GM18505 (cell line): ENCODE results near the gene NMNAT2.

ENCODE experiments used
- ATAC-seq: cut with Tn5 transposase; IDR thresholded peaks from one replicate; pipeline ENCODE4 v1.9.1; 2021; ENCODE audit not compliant: unreplicated experiment
- POLR2A ChIP-seq: IDR thresholded peaks from 4 replicates; pipeline ENCODE4 v1.6.1; 2011; ENCODE audit warnings: borderline replicate concordance; ENCODE audit not compliant: insufficient read depth, insufficient read length; ENCODE audit errors: extremely low read depth

NMNAT2 gene

DNA sequence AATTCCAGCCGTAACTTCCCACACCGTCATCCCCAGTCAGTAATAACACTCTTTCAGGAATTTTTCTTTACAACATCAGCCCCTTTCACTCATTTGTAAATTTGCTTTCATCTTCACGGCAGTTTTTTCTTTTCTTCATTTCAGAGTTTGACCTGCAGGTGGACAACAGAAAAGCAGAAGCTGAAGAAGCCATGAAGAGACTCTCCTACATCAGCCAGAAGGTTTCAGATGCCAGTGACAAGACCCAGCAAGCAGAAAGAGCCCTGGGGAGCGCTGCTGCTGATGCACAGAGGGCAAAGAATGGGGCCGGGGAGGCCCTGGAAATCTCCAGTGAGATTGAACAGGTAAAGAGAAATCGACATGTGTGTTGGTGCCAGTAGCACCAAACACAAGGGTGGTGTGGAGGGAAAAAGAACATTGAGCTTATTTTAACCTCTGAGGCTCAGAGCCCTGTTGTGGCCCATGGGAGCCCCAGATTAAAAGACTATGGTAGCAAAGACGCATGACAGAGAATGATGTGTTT lies 178.9 kb downstream of the NMNAT2 start:
- no peak for ATAC-seq
- no peak for TF ChIP-seq POLR2A

DNA sequence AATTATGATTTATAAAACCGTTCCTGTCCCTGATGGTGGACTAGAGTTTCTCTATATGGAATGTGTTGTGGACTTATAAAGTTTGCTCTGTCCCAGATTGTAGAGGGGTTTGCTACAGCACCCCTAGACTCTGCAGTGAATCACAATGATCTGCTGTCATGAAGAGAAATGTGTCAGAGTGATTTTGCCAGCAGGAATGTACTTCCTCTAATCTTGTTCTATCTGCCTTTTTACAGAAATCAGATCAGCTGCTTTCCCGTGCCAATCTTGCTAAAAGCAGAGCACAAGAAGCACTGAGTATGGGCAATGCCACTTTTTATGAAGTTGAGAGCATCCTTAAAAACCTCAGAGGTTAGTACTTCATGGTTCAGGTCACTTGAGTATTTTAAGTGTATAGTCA lies 180.1 kb downstream of the NMNAT2 start:
- ATAC-seq: no peak
- no peak for TF ChIP-seq POLR2A

DNA sequence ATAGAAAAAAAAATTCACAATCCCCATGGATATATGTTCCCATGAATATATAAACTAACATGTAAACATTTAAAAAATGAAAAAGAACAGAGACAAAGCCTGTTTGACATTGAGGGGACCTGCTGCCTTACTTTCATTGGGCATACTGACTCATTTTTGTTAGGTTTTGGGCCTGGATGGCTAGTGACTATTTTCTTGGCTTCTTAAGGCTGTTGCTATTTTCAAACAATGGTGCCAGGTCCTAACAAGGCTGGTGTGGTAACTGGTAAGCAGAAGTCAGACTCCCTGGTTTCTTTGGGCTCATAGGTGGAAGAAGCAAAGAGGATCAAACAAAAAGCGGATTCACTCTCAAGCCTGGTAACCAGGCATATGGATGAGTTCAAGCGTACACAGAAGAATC lies 181.1 kb downstream of the NMNAT2 start:
- no peak for ATAC-seq
- TF ChIP-seq POLR2A: no peak

DNA sequence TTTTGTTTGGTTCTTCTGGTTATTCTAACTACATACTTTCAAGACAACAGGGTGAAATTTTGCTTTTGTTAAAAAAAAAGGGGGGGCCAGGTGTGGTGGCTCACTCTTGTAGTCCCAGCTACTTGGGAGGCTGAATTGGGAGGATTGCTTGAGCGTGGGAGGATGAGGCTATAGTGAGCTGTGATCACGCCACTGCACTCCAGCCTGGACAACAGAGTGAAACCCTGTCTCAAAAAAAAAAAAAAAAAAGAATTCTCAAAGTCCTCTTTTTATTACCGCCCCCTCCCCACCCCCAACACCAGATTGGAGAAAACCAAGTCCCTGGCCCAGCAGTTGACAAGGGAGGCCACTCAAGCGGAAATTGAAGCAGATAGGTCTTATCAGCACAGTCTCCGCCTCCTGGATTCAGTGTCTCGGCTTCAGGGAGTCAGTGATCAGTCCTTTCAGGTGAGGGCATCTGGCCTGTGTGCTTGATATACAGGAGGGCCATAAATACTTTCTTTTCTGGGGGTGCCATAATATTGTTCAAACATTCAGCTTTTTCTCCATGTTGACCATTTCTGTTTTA lies 181.9 kb downstream of the NMNAT2 start:
- TF ChIP-seq POLR2A: no peak
- ATAC-seq: no peak

DNA sequence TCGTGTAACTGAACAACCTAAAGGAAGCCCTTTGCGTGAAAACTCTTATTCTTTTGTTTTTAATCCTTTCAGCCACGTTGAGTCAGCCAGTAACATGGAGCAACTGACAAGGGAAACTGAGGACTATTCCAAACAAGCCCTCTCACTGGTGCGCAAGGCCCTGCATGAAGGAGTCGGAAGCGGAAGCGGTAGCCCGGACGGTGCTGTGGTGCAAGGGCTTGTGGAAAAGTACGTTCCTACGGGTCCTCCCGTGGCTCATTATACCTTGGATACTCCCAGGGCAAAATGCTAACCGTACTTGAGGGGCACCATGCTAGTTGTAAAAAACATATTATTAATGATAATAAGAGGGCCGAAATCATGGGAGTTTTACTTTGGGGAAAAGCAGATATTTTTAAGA lies 182.7 kb downstream of the NMNAT2 start:
- no peak for ATAC-seq
- no peak for TF ChIP-seq POLR2A

DNA sequence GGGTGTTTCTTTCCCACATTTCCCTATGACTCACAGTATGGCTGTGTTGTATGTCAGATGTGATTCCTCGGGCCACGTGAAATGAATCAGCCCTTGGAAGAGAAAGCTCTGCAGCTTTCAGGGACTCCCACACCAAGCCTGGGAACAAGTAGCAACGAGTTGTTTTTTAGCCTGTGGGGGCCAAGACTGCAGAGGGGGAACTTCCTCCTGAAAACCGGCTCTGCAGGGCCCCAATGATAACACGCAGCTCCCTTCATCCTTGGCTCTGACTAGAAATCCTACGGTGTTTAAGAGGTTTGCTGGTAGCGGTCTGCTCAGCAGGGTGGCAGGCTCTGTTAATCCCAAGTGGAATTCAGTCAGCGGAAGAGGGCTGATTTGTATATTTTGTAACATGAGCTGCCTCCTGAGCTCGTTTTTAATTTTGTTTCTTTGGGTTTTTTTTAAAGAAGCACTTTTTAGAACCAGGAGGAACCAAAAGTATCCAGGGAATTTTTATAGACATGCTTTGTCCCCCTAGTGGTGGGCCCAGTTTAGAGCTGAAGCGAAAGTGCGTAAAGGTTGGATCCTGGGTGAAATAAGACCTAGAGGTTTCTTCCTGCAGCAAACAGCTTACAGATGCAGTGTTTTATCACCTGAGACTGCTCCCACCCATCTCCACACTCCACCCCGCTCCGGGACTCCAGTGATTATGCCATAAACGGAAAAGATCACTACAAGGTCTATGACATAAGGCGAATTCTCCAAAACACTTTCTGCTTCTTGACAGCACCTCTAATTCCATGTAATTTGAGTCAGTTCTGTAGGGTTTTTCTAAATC lies 183.3 kb downstream of the NMNAT2 start:
- ATAC-seq: no peak
- TF ChIP-seq POLR2A: no peak

DNA sequence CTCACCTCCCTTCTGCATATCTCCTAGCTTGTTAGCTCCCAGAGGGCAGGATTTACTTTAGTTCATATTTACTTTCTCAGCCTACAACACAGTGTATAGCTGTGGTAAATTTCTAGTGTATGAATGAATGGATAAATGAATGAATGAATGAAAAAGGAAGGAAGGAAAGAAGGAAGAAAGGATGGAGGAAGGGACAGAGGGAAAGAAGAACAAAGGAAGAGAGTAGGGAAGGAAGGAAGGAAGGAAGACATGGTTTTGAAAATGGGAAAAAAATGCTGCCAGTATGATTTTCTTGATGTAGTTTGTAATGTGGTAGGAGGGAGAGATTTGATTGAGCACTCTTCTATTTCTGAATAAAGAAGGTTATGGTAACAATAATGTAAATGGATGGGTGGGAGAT lies 185.1 kb downstream of the NMNAT2 start:
- no peak for ATAC-seq
- no peak for TF ChIP-seq POLR2A

DNA sequence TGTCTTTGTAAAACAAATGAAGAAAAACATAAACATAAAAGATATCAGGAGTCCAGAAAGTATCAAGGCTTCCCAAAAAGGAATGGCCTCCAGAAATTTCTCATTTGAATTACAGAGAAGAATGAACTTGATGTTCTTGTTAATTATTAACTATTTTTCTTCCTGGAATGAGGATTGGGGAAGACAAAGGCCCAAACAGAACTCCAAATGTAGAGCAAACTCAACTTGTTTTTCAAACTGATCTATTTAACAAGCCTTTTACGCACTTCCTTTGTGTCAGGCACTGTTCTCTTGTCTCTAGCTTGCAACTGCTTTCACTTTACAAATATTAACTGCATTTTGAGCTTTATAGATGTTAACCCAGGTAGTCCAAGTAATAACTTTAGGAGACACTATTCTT lies 186.6 kb downstream of the NMNAT2 start:
- no peak for TF ChIP-seq POLR2A
- no peak for ATAC-seq

DNA sequence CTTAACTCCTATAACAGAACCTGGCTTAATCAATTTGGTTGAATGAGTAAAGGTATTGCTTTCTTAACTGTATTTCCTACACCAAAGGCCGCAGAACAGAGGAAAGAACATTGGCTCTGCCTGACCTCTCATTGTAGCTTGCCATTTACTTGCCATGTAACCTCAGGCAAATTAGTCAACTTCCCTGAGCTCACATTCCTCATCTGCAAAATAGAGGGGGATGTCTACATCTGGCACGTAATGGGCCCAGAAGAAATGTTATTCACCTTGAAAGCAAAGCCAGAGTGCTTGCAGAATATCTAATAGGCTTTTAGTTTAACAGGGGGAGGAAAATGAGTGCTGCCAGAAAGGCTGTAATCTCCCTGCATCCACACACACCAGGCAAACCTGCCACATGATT lies 187.8 kb downstream of the NMNAT2 start:
- no peak for ATAC-seq
- no peak for TF ChIP-seq POLR2A

DNA sequence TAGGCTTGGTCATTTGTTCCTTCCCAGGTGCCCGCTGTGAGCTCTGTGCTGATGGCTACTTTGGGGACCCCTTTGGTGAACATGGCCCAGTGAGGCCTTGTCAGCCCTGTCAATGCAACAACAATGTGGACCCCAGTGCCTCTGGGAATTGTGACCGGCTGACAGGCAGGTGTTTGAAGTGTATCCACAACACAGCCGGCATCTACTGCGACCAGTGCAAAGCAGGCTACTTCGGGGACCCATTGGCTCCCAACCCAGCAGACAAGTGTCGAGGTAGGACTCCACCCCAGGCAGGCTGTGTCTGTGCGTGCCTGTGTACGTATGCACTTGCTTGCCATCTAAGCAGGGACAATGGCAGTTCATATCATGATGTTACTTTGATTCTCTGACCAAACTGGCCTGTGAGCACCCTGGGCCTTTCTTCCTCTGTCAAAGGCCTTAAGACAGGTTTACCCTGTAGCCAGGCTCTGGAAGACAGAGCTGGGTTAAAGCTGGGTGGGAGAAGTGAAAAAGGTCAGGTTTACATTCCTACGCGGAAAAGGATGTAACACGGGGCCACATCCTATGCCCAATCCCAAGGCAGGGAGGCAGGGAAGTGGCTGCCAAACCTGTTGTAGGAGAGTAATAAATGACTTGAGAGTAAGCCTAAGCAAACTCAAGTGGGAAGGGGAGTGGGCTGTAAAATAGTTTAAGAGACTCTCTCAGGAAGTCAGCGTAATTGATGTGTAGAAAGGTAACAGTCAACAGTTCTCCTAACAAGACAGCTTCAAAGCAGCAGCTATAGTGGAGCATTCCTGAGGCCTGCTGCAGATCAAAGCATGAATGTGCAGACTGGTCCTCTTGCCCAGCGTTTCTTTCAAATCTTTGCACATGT lies 189.6 kb downstream of the NMNAT2 start:
- no peak for TF ChIP-seq POLR2A
- ATAC-seq: no peak

DNA sequence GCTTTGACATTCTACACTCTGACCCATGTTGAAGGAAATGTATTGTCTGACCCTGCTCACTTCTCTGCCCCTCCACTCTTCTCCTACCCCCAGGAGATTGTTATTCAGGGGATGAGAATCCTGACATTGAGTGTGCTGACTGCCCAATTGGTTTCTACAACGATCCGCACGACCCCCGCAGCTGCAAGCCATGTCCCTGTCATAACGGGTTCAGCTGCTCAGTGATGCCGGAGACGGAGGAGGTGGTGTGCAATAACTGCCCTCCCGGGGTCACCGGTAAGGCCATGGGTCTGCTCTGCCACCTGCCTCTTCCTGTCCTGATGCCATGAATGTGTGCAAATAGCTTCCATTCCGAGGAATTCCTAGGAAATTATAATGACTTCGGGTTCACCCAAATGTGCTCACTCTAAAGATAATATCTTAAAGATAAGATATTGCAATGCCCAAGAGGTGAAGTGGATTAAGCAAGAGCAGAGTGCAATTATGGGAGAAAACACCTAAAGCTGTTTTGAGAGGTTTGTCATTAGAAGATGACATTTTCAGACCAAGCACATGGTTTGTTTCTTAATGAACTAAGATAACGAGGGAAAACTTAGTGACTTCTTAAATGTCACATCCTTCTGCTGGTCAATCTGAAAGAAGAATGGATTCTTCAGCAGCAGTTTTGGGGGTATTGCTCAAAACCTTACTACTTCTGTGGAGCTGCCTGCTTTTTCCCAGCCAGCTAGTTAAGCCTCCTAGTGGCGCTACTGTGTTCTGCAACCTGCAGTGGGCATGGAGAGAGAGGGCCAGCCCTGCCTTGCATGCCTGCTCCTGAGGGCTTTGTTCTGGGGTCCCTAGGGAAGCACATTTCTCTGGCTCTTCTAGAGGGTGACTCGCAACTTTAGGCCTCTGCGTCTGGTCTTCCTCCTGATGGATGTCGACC lies 190.5 kb downstream of the NMNAT2 start:
- no peak for TF ChIP-seq POLR2A
- no peak for ATAC-seq

DNA sequence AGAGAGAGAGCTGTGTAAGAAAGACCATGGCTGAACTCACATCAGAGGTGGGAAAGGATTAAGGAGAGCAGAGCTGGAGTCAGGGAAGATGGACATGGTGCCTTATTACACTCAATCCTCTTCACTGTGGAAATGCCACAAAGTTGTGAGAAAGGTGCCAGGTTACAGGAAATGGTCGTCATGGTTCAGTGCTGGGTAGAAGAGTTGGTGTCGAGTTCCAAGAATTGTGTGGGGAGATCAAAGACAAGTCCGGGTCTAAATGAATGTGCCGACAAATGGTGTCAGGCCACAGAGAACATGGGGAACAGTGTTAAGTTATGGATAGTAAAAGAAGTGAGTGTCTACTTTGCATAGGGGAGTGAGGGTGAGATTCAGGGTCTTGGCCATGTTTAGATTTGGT lies 191.2 kb downstream of the NMNAT2 start:
- no peak for TF ChIP-seq POLR2A
- ATAC-seq: no peak
